Measurements from ENCODE around the gene OPCML. TPM values are rescaled to one million over a fixed set of nuclear protein-coding genes. Genes with fewer than 3 reads are reported as not detected.

Gene OPCML
- total RNA-seq, 1 experiment from 2014 or later: 0.13 TPM

GRCh38 chr11:132365650-132366049, 1166.7 kb downstream of the OPCML start:
- POLR2A ChIA-PET (ENCODE audit: low non-redundant PET): no interaction called here
- DNase-seq (ENCODE audit: low spot score): no peak
- CTCF ChIA-PET: no interaction called here
- TF ChIP-seq CTCF (conservative IDR thresholded peaks at IDR 0.05; ENCODE audit: low read depth, low read length) (no peak), EZH2 (IDR thresholded peaks at IDR 0.05; ENCODE audit: borderline replicate concordance, low read depth, low read length, poor library complexity, severe bottlenecking) (no peak)
- H3K36me3 ChIP-seq (ENCODE audit: insufficient read depth, low read length, poor library complexity, severe bottlenecking): no peaks in the 10 kb centered on the region
- no peak overlapping the region for H3K4me3 ChIP-seq (ENCODE audit: low read depth, low read length, poor library complexity, severe bottlenecking)
- intact Hi-C loops (cut with micrococcal nuclease; ENCODE audit: unreplicated experiment): no loop called here
- H3K27ac ChIP-seq (ENCODE audit: low read depth, low read length, poor library complexity, severe bottlenecking): no peak overlapping the region
- BruUV-seq (replicated peaks): no TSS peak
- no peaks in the 10 kb centered on the region for H3K4me1 ChIP-seq (ENCODE audit: insufficient read depth, low read length, poor library complexity, severe bottlenecking)
- H3K9me3 ChIP-seq (ENCODE audit: low read depth, low read length, poor library complexity, severe bottlenecking): peaks cover 12% of the 10 kb centered on the region
- peaks cover 11% of the 10 kb centered on the region for H3K27me3 ChIP-seq (replicated peaks; ENCODE audit: insufficient read depth, low read depth, low read length, poor library complexity)

All from A673 (cell line).